Neutrophil (primary cell): ENCODE results near the gene PTPRG.
"Not testable (repeated sequence)": the region's sequence is repeated elsewhere in the genome, so short reads cannot be mapped to it uniquely, and the experiment has no call there.

Experiments
- H3K27ac ChIP-seq: fragments of 200-600 bp; sonication (generic); 2 replicates; pipeline ENCODE4 v1.5.1; 2016; ENCODE audit warnings: mild to moderate bottlenecking, moderate library complexity
- H3K27me3 ChIP-seq: fragments of 200-600 bp; sonication (generic); 2 replicates; pipeline ENCODE4 v1.6.0; 2016; ENCODE audit warnings: mild to moderate bottlenecking
- H3K36me3 ChIP-seq: fragments of 200-600 bp; sonication (generic); 2 replicates; pipeline ENCODE4 v1.5.1; 2017
- H3K4me1 ChIP-seq, 2 experiments: fragments of 200-600 bp in 1 of 2; sonication (generic) in 1 of 2; 1 replicate in 1 of 2; 2 replicates in 1 of 2; pipeline versions ENCODE4 v1.5.1 to v1.6.1; 2013 to 2016; ENCODE audit warnings: low read depth in 1 of 2, low read length in 1 of 2, mild to moderate bottlenecking in 1 of 2, moderate library complexity in 1 of 2; ENCODE audit not compliant: control insufficient read depth in 1 of 2, insufficient read depth in 1 of 2
- H3K4me3 ChIP-seq, 2 experiments: fragments of 200-600 bp in 1 of 2; sonication (generic) in 1 of 2; 1 replicate in 1 of 2; 2 replicates in 1 of 2; pipeline ENCODE4 v1.5.1; 2013 to 2016; ENCODE audit warnings: low read depth in 1 of 2, low read length in 1 of 2, mild to moderate bottlenecking in 1 of 2, moderate library complexity in 1 of 2
- H3K9me3 ChIP-seq: fragments of 200-600 bp; sonication (generic); 2 replicates; pipeline ENCODE4 v1.5.1; 2016
- TF ChIP-seq, protein P1 (sequence below): fragments of 200-600 bp; sonication (generic); IDR thresholded peaks from 2 replicates; pipeline ENCODE4 v1.5.1; 2016; ENCODE audit warnings: antibody characterized with exemption

Gene PTPRG

GRCh38 chr3:61714225-61714624 is 152.9 kb downstream of the PTPRG start:
- TF ChIP-seq, protein P1, sequence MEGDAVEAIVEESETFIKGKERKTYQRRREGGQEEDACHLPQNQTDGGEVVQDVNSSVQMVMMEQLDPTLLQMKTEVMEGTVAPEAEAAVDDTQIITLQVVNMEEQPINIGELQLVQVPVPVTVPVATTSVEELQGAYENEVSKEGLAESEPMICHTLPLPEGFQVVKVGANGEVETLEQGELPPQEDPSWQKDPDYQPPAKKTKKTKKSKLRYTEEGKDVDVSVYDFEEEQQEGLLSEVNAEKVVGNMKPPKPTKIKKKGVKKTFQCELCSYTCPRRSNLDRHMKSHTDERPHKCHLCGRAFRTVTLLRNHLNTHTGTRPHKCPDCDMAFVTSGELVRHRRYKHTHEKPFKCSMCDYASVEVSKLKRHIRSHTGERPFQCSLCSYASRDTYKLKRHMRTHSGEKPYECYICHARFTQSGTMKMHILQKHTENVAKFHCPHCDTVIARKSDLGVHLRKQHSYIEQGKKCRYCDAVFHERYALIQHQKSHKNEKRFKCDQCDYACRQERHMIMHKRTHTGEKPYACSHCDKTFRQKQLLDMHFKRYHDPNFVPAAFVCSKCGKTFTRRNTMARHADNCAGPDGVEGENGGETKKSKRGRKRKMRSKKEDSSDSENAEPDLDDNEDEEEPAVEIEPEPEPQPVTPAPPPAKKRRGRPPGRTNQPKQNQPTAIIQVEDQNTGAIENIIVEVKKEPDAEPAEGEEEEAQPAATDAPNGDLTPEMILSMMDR, result no peak
- Histone ChIP-seq H3K27me3 (no peaks in the 10 kb centered on the region), H3K4me1 (no peaks in the 10 kb centered on the region)

GRCh38 chr3:61715886-61716527 is 154.6 kb downstream of the PTPRG start:
- H3K9me3 ChIP-seq, result no peaks in the 10 kb centered on the region
- H3K27ac ChIP-seq, result no peak overlapping the region
- no peaks in the 10 kb centered on the region for H3K36me3 ChIP-seq
- TF ChIP-seq, protein P1, result no peak
- H3K27me3 ChIP-seq, result no peaks in the 10 kb centered on the region
- H3K4me1 ChIP-seq, result no peaks in the 10 kb centered on the region
- H3K4me3 ChIP-seq, result no peak overlapping the region

More at GRCh38 chr3:61714225-61714624, 152.9 kb downstream of the PTPRG start:
- Histone ChIP-seq H3K4me3 (no peak overlapping the region), H3K36me3 (no peaks in the 10 kb centered on the region), H3K9me3 (no peaks in the 10 kb centered on the region), H3K27ac (no peak overlapping the region)

GRCh38 chr3:61716693-61717092 is 155.3 kb downstream of the PTPRG start:
- not testable (repeated sequence) for H3K4me3 ChIP-seq

DNA sequence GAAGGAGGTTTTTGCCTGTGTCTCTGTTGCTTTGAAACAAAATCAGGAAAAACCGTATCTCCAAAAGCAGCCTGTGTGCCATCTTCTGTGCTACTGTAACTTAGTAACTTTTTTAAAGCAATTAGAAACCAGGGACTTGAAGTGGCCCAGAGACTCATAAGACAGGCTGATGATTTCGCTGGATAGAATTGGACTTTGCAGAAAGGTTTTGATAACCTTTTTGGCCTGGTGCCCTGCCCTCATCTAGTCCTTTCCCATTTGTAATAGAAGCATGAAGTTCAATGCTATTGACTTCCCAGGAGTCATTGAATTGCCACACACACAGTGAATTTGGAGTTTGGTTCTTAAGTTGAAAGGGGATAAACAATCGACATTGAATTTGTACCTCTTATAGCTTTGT is 157.2 kb downstream of the PTPRG start:
- no peak overlapping the region for H3K27ac ChIP-seq
- H3K4me1 ChIP-seq, result no peaks in the 10 kb centered on the region
- no peaks in the 10 kb centered on the region for H3K36me3 ChIP-seq
- TF ChIP-seq, protein P1, result no peak
- no peaks in the 10 kb centered on the region for H3K27me3 ChIP-seq
- H3K9me3 ChIP-seq, result no peaks in the 10 kb centered on the region
- no peak overlapping the region for H3K4me3 ChIP-seq

More at GRCh38 chr3:61716693-61717092, 155.3 kb downstream of the PTPRG start:
- not testable (repeated sequence) for H3K36me3 ChIP-seq, H3K27me3 ChIP-seq, H3K9me3 ChIP-seq, H3K4me1 ChIP-seq, H3K27ac ChIP-seq

- TF ChIP-seq, protein P1, result no peak
- Histone ChIP-seq H3K4me1 (no peaks in the 10 kb centered on the region), H3K36me3 (no peaks in the 10 kb centered on the region), H3K27ac (no peak overlapping the region), H3K4me3 (no peak overlapping the region), H3K27me3 (no peaks in the 10 kb centered on the region), H3K9me3 (no peaks in the 10 kb centered on the region)
These were observed 158.1 kb downstream of the PTPRG start for GRCh38 chr3:61719278-61719977.

DNA sequence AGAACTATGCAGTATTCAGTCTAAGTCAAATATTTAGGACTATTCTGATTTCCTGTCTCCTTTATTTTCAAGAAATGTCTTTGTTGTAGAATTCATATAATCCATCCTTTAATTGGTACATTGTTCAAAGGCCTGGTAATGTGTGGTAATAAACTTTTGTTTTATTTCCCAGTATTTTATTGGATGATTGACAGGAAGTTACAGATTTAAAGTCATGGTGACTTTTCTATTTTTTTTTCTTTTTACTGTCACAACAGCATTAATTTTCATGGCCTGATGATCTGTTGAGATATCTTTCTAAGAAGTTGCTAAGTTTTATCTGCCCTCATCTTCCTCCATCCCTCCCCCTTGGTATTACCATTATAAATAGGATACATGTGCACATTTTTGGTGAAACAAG is 161.7 kb downstream of the PTPRG start:
- H3K27me3 ChIP-seq, result no peaks in the 10 kb centered on the region
- H3K36me3 ChIP-seq, result no peaks in the 10 kb centered on the region
- no peaks in the 10 kb centered on the region for H3K4me1 ChIP-seq
- TF ChIP-seq, protein P1, result no peak
- no peaks in the 10 kb centered on the region for H3K9me3 ChIP-seq
- no peak overlapping the region for H3K27ac ChIP-seq
- no peak overlapping the region for H3K4me3 ChIP-seq
